CD4-positive, alpha-beta T cell (primary cell): ENCODE results near the gene WDFY2. TPM values are rescaled to one million over a fixed set of nuclear protein-coding genes. Genes with fewer than 3 reads are reported as not detected.
"Not testable (repeated sequence)": the region's sequence is repeated elsewhere in the genome, so short reads cannot be mapped to it uniquely, and the experiment has no call there.

Experiments
- ATAC-seq: fragments of 200-7000 bp; cut with Tn5 transposase; one replicate; pipeline ENCODE4 v1.10.0; 2022; ENCODE audit warnings: mild to moderate bottlenecking; ENCODE audit not compliant: poor library complexity
- CTCF ChIA-PET: fragments of 350-600 bp; sonication (Branson Sonifier 250); formaldehyde crosslinking; loops from one replicate; lab custom pipeline; 2021; ENCODE audit warnings: antibody characterized with exemption, inconsistent platforms; lab: Charles Lee
- POLR2A ChIA-PET: fragments of 350-600 bp; sonication (Branson Sonifier 250); formaldehyde crosslinking; loops from one replicate; lab custom pipeline; 2021; ENCODE audit warnings: antibody characterized with exemption, inconsistent platforms; lab: Charles Lee
- DNase-seq, 14 experiments: peaks; one replicate each; pipeline ENCODE4 v3.0.0-alpha.2; 2013 to 2020; ENCODE audit warnings: mixed read lengths in 2 of 14
- H3K27ac ChIP-seq, 2 donors: one replicate each; pipeline versions ENCODE4 v1.5.1 to v1.7.0; 2013; ENCODE audit warnings: low read length in 2 of 2, low read depth in 1 of 2, mild to moderate bottlenecking in 1 of 2
- H3K27me3 ChIP-seq, 2 experiments: 1 replicate in 1 of 2; 2 replicates in 1 of 2; pipeline versions ENCODE4 v1.6.1 to v1.7.0; 2013; ENCODE audit warnings: low read length in 2 of 2, control low read depth in 1 of 2, mild to moderate bottlenecking in 1 of 2, moderate library complexity in 1 of 2; ENCODE audit not compliant: insufficient read depth in 2 of 2, control insufficient read depth in 1 of 2
- H3K36me3 ChIP-seq: one replicate; pipeline ENCODE4 v1.6.1; 2013; ENCODE audit warnings: low read length, control low read depth; ENCODE audit not compliant: insufficient read depth
- H3K4me1 ChIP-seq: one replicate; pipeline ENCODE4 v1.6.1; 2013; ENCODE audit warnings: low read length, control low read depth; ENCODE audit not compliant: insufficient read depth
- H3K4me3 ChIP-seq: one replicate; pipeline ENCODE4 v1.5.1; 2013; ENCODE audit warnings: mild to moderate bottlenecking, low read length, moderate library complexity
- H3K9me3 ChIP-seq, 2 experiments: 1 replicate in 1 of 2; 2 replicates in 1 of 2; pipeline versions ENCODE4 v1.6.1 to v1.7.0; 2013; ENCODE audit warnings: low read length in 2 of 2, mild to moderate bottlenecking in 2 of 2, control low read depth in 1 of 2, moderate library complexity in 1 of 2; ENCODE audit not compliant: control insufficient read depth in 1 of 2, insufficient read depth in 1 of 2
- H3K27ac Mint-ChIP-seq: one replicate; pipeline ENCODE4 v1.8.0; 2020; ENCODE audit warnings: mixed read lengths
- H3K27me3 Mint-ChIP-seq: one replicate; pipeline ENCODE4 v1.8.0; 2021; ENCODE audit warnings: mixed read lengths
- H3K36me3 Mint-ChIP-seq: one replicate; pipeline ENCODE4 v1.8.0; 2021; ENCODE audit warnings: low read depth, mixed read lengths
- H3K4me1 Mint-ChIP-seq: one replicate; pipeline ENCODE4 v1.8.0; 2021; ENCODE audit warnings: low read depth, mixed read lengths
- H3K4me3 Mint-ChIP-seq: one replicate; pipeline ENCODE4 v1.8.0; 2020; ENCODE audit warnings: mild to moderate bottlenecking, mixed read lengths
- H3K9me3 Mint-ChIP-seq: one replicate; pipeline ENCODE4 v1.8.0; 2020; ENCODE audit warnings: mixed read lengths
- intact Hi-C, 2 experiments: fragments of 100-400 bp; cut with DNase I in 1 of 2; cut with micrococcal nuclease in 1 of 2; formaldehyde crosslinking; loops; one replicate each; pipeline versions ENCODE4 v1.15.1 to v1.9.0; 2023 to 2025; cut with DNase I, micrococcal nuclease
- total RNA-seq, 174 experiments: library from RNA in 2 of 174; stranded (reverse) in 2 of 174; gene quantifications; one replicate each; pipeline ENCODE4 v1.2.3 and lab custom pipeline; 2021 to 2026
- TF ChIP-seq, protein P1 (sequence below): fragments of 200-600 bp; IDR thresholded peaks from one replicate; pipeline ENCODE4 v1.8.0; 2022; ENCODE audit warnings: antibody characterized with exemption, mild to moderate bottlenecking

Gene WDFY2
- total RNA-seq, 2 experiments from 2014 or later: 21.4 to 21.9 TPM

GRCh38 chr13:51564252-51564651, 20.0 kb upstream of the WDFY2 start:
- CTCF ChIA-PET: no interaction called here
- no peaks in the 10 kb centered on the region for H3K27me3 ChIP-seq
- H3K4me3 ChIP-seq: no peak overlapping the region
- no peak for ATAC-seq
- H3K27ac Mint-ChIP-seq: no peak overlapping the region
- no peak for DNase-seq
- POLR2A ChIA-PET: no interaction called here
- peaks cover 0 to 7% of the 10 kb centered on the region in 2 experiments for H3K9me3 ChIP-seq
- no peaks in the 10 kb centered on the region for H3K4me1 Mint-ChIP-seq
- no peaks in the 10 kb centered on the region for H3K36me3 Mint-ChIP-seq
- no peaks in the 10 kb centered on the region for H3K9me3 Mint-ChIP-seq
- intact Hi-C loops: no loop called here
- H3K27me3 Mint-ChIP-seq: no peaks in the 10 kb centered on the region
- H3K4me1 ChIP-seq: peaks cover 5% of the 10 kb centered on the region
- TF ChIP-seq, protein P1, sequence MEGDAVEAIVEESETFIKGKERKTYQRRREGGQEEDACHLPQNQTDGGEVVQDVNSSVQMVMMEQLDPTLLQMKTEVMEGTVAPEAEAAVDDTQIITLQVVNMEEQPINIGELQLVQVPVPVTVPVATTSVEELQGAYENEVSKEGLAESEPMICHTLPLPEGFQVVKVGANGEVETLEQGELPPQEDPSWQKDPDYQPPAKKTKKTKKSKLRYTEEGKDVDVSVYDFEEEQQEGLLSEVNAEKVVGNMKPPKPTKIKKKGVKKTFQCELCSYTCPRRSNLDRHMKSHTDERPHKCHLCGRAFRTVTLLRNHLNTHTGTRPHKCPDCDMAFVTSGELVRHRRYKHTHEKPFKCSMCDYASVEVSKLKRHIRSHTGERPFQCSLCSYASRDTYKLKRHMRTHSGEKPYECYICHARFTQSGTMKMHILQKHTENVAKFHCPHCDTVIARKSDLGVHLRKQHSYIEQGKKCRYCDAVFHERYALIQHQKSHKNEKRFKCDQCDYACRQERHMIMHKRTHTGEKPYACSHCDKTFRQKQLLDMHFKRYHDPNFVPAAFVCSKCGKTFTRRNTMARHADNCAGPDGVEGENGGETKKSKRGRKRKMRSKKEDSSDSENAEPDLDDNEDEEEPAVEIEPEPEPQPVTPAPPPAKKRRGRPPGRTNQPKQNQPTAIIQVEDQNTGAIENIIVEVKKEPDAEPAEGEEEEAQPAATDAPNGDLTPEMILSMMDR: no peak
- no peak overlapping the region for H3K4me3 Mint-ChIP-seq
- H3K36me3 ChIP-seq: no peaks in the 10 kb centered on the region
- H3K27ac ChIP-seq: no peak overlapping the region

- ChIA-PET CTCF (no interaction called here), POLR2A (interaction anchor here (0.9 kb wide), 1 partner anchor 111 kb away, joined by 3 read pairs; no protein-coding TSS in a partner anchor)
- no peak for ATAC-seq
- TF ChIP-seq, protein P1: no peak
- Mint-ChIP-seq H3K36me3 (no peaks in the 10 kb centered on the region), H3K27ac (no peak overlapping the region), H3K27me3 (no peaks in the 10 kb centered on the region), H3K4me1 (no peaks in the 10 kb centered on the region), H3K4me3 (no peak overlapping the region), H3K9me3 (no peaks in the 10 kb centered on the region)
- Histone ChIP-seq H3K4me1 (peaks cover 5% of the 10 kb centered on the region), H3K27ac (no peak overlapping the region), H3K27me3 (no peaks in the 10 kb centered on the region), H3K9me3 (peaks cover 0 to 7% of the 10 kb centered on the region in 2 experiments), H3K36me3 (no peaks in the 10 kb centered on the region), H3K4me3 (no peak overlapping the region)
- intact Hi-C loops: no loop called here
- DNase-seq: no peak
These were observed 19.6 kb upstream of the WDFY2 start for GRCh38 chr13:51564671-51565070.

DNA sequence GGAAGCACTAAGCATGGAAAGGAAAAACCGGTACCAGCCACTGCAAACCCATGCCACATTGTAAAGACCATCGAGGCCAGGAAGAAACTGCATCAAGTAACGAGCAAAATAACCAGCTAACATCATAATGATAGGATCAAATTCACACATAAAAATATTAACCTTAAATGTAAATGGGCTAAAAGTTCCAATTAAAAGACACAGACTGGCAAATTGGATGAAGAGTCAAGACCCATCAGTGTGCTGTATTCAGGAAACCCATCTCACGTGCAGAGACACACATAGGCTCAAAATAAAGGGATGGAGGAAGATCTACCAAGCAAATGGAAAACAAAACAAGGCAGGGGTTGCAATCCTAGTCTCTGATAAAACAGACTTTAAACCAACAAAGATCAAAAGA, 15.3 kb upstream of the WDFY2 start:
- intact Hi-C loops, CTCF ChIA-PET, H3K36me3 Mint-ChIP-seq, H3K27me3 Mint-ChIP-seq, H3K4me3 ChIP-seq, H3K27ac Mint-ChIP-seq, POLR2A ChIA-PET, H3K27me3 ChIP-seq, H3K4me1 ChIP-seq, H3K4me3 Mint-ChIP-seq, H3K27ac ChIP-seq, H3K9me3 Mint-ChIP-seq, ATAC-seq, H3K4me1 Mint-ChIP-seq, H3K36me3 ChIP-seq, DNase-seq: not testable (repeated sequence)
- peaks cover 0 to 11% of the 10 kb centered on the region in 2 experiments for H3K9me3 ChIP-seq

DNA sequence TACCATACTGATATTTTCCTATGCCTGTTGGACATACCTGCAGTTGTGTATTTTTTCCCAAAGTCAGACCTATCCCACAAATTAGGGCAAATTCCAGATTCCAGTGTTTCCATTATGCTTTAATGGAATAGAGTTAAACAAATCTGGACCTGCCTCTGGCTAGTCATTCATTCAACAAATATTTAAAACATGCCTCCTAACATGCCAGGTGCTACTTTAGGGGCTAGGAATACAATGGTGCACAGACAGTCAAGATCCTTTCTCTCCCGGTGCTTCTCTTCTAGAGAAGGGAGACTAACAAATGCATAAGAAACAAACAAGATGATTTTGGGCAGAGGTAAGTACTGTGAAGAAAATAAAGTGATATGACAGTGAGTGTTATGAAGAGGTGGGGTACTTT, 7.5 kb upstream of the WDFY2 start:
- H3K4me3 ChIP-seq: no peak overlapping the region
- H3K4me1 ChIP-seq: no peaks in the 10 kb centered on the region
- no peak for DNase-seq
- Mint-ChIP-seq H3K4me1 (no peaks in the 10 kb centered on the region), H3K27ac (no peak overlapping the region), H3K27me3 (no peaks in the 10 kb centered on the region), H3K9me3 (no peaks in the 10 kb centered on the region), H3K36me3 (no peaks in the 10 kb centered on the region), H3K4me3 (no peak overlapping the region)
- intact Hi-C loops: no loop called here
- no peaks in the 10 kb centered on the region for H3K36me3 ChIP-seq
- no peak for ATAC-seq
- ChIA-PET CTCF (no interaction called here), POLR2A (no interaction called here)
- H3K27ac ChIP-seq: no peak overlapping the region
- peaks cover 0 to under 1% of the 10 kb centered on the region in 2 experiments for H3K9me3 ChIP-seq
- no peaks in the 10 kb centered on the region for H3K27me3 ChIP-seq
- TF ChIP-seq, protein P1: no peak
